Pons (tissue), 1 donor: ENCODE results near the gene SIGLEC9.

Experiments
- DNase-seq: peaks from one replicate; pipeline ENCODE4 v3.0.0-alpha.2; 2016; ENCODE audit warnings: low spot score

Gene SIGLEC9

DNA sequence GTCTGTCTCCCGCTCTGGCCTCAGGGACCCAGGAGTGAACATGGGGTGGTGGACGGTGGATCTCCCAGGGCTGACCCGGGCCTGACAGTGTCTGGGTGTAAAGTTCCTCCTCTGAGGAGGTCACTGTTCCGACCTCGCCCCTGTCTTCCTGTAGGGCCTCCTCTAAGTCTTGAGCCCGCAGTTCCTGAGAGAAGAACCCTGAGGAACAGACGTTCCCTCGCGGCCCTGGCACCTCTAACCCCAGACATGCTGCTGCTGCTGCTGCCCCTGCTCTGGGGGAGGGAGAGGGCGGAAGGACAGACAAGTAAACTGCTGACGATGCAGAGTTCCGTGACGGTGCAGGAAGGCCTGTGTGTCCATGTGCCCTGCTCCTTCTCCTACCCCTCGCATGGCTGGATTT lies at the start of gene SIGLEC9:
Gene SIGLEC9 (plus strand): TSS at position 178 of the 400 bp plus-strand sequence. CDS start 69 bp downstream, at position 247.
- DNase-seq = peak; percentile 48

- no peak for DNase-seq
Observed at GRCh38 chr19:51075998-51076397, 48.7 kb upstream of the SIGLEC9 start.

DNA sequence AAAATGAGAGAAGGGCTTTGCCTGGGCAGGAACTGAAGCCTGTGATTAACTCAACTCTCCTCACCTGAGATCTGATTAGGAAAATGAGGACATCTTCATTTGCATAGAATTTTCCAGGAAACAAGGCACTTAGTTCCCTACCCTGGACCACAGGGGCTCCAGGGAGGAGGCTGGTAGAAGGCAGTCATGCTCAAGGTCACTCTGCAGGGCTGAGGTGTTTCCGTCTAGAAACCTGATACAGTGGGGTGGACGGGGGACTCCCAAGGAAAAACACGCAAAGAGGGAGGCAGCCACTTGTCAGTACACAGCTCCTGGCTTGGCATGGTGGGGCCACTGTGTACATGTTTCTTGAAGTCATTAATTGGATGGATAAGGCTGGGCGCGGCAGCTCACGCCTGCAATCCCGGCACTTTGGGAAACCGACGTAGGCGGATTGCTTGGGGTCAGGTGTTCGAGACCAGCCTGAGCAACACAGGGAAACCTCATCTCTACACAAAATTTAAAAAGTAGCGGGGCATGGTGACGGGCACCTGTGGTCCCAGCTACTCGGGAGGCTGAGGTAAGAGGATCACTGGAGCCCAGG lies 48.0 kb upstream of the SIGLEC9 start:
- no peak for DNase-seq

- DNase-seq = no peak
Observed at GRCh38 chr19:51078104-51078503, 46.6 kb upstream of the SIGLEC9 start.

GRCh38 chr19:51078731-51079130 lies 46.0 kb upstream of the SIGLEC9 start:
- DNase-seq = no peak

- DNase-seq = no peak
Observed at GRCh38 chr19:51079481-51080110, 45.1 kb upstream of the SIGLEC9 start.

- DNase-seq = no peak
Observed at GRCh38 chr19:51081476-51081875, 43.2 kb upstream of the SIGLEC9 start.

- no peak for DNase-seq
Observed at GRCh38 chr19:51082611-51083010, 42.1 kb upstream of the SIGLEC9 start, which contains the start of gene KLK14. TSS of gene KLK14 (minus strand) at chr19:51082887. CDS start at chr19:51082614, 273 bp downstream.

GRCh38 chr19:51083181-51083580 lies 41.5 kb upstream of the SIGLEC9 start:
- DNase-seq = no peak

DNA sequence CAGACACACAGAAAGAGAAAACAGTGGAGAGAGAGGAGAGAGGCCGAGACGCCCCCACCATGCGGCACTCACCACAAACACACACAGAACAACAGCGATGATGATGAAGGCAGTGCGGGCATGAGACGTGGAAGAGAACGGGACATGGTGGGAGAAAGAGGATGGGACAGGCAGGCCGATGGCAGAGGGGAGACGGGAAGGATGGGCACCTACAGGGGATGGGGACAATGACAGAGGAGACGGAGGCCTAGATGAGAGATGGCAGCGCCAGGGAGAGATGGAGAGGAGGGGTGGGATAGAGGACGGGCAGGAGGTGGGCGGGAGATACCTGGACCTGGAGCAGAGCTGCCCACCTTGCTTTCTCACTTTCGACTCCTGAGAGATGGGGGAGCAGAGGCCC lies 40.9 kb upstream of the SIGLEC9 start:
- DNase-seq = no peak

DNA sequence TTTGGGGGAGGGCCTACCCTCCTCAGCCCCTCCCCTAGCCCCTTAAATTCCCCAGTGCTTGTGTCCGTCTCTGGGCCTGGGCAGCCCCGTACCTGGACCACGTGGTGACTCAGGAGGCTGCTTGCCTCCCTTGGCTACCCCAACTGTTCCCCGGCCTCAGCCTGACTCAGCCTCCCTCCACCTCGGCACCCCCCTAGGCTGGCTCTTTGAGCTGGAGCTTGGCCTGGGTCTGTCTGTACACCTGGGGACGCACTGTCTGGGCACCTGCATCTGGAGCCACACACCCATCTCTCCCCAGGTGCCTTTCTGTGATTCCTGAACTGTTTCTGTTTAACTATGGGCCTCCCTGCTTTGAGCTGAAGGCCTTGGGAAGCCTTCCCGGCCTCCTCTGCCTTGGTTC lies 40.2 kb upstream of the SIGLEC9 start:
- no peak for DNase-seq

DNA sequence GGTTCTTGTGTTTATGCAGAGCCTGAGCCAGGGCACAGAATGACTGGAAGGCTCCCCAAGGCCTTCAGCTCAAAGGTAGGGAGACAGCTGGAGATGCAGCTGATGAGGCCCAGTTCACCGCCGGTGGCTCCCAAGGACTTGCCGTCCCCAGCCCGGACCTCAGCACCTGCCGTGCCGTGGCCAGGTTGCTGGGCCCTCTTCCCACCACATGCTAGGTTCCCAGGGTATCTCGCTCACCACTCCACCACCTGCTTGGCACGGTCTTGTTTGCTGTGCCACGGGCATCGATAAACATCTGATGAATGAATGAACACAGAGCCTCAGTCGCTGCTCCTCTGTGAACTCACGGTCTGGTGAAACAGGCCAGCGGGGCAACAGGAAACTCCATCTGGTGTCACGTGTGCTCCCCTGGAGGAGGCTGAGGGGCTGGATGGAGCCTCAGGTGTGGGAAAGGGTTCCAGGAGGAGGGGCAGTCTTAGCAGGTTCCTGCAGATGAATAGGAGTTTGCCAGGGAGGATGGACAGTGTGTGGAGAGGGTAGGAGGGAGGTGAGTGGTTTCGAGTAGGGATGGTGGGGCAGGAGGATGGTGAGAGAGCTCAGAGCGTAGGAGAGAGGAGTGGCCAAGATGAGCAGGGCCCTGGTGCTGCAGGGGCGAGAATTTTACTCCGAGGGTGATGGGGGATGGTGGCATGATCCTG lies 38.4 kb upstream of the SIGLEC9 start:
- DNase-seq = no peak

DNA sequence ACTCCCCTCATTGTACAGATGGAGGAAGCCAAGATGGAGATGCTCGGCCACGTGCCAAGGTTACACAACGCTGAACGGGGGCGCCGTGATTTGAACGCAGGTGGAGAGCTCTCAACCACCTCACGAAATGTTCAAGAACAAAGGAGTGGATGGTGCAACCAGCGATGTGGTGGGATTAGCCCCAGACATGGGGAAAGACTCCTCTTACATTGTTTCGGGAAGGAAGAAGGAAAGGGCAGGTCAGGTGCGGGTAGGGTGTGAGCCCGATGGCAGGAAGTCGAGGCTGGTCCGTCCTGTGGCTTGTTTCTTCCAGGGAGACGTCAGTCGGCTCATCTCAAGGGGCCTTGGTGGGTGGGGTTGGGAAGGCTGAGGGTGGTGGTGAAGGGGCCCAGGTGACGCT lies 34.9 kb upstream of the SIGLEC9 start:
- no peak for DNase-seq

DNA sequence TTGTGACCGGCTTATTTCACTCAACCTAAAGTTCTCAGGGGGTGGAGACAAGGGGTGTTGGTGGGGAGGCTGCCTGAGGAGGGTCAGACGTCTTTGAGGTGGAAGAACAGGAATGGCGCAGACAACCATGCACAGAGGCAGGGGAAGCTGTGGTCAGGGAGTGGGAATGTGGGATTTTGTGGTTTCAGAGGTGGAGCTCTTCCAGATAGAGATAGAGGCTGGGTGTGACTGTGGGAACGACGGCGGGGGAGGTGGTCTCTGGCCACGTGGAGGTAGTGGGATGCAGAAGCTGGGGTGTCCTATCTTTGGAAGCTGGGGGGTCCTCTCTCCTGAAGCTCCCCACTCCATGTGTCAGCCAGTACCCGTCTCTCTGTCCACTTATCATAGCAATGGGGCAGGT lies 34.2 kb upstream of the SIGLEC9 start:
- no peak for DNase-seq

GRCh38 chr19:51091126-51091525 lies 33.6 kb upstream of the SIGLEC9 start:
- DNase-seq = no peak

- no peak for DNase-seq
Observed at GRCh38 chr19:51091895-51092873, 32.5 kb upstream of the SIGLEC9 start.

DNA sequence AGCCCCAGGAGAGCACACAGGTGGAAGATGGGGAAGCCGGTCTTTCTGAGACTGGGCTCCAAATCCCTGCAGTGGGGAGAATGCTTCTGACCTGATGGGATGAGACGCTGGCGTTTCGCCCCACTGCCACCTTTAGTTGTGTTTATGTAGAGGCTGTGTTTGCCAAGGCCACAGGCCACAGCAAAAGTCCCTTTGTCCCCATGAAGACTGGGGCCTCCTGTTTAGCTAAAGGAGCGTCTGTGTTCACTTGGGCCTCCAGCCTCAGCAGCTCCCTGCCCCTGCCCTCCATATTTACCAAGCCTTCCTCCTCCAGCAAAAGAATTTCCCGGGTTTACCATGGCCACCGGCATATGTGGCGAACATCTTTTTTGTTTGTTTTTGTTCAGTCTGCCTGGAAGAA lies 31.6 kb upstream of the SIGLEC9 start:
- peak; percentile 53 for DNase-seq

DNA sequence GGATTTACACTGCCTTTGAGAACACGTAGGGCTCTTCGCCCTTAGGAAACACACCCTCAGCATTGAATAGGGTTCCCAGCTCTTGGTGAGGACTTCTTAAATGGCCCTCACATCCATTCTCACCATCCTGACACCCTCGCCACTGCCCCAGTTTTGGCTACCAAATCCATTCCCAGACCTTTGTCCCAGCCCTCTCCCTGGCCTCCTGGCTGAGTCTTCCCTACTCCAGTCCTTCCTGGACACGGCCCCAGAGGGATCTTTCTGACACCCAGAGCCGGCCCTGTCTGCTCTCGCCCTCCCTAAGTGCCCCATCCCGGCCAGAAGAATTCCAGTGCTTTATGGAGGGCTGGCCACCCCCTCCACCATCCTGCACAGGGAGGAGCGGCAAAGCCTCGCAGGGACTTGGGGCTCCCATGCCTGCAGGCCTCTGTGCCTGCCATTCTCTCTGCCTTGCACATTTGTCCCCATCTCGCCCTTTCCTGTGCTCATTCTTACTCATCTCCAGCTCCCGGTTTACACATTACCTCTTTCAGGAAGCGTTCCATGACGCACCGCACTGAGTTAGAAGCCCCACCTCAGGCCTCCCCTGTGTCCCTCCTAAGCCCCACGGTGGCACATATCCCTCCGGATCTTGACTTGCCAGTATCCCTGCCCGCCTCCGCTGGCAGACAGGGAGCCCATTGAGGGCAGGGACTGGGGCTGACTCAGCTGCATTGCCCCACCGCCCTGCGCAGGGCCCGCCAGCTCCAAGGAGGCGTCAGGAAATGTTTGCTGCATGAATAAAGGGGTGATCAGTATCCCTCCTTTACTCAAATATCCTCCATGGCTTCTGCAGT lies 31.0 kb upstream of the SIGLEC9 start:
- no peak for DNase-seq

GRCh38 chr19:51094696-51095279 lies 29.9 kb upstream of the SIGLEC9 start:
- DNase-seq = no peak

GRCh38 chr19:51096473-51097165 lies 28.1 kb upstream of the SIGLEC9 start:
- DNase-seq = peak; percentile 15
